Measurements from ENCODE around the gene ZNF175. TPM values are rescaled to one million over a fixed set of nuclear protein-coding genes. Genes with fewer than 3 reads are reported as not detected.

The ZNF175 gene
- total and polyA plus RNA-seq, 9 of the 15 experiments (the other 6 are each of a cell fraction or from before 2014, with no cell fraction given): 3.7 to 37.9 (median 14.0) TPM

GRCh38 chr19:51550848-51551672 lies 20.0 kb upstream of the ZNF175 start:
- ATAC-seq: peak; percentile 23
- peaks cover 87% of the 10 kb centered on the region for H3K79me2 ChIP-seq (ENCODE audit: control insufficient read depth, insufficient read depth, low read length)
- peak; percentile 70 for FAIRE-seq
- TF ChIP-seq NRF1 (conservative IDR thresholded peaks at IDR 0.05 in 1 of 2, IDR thresholded peaks at IDR 0.05 in 1 of 2) (0 out of 4 replicates have a peak, but pooled peaks of 1 of the 2 experiments have one; percentile 19), GABPB1 (CRISPR knock-in tag; IDR thresholded peaks at IDR 0.05) (0 out of 2 replicates have a peak, but pooled peaks have one; percentile 17), CTBP1 (IDR thresholded peaks at IDR 0.05; ENCODE audit: borderline replicate concordance) (peak; percentile 73), ZNF592 (IDR thresholded peaks at IDR 0.05) (peak; percentile 58; the same call in 1 of the 2 replicates), ZNF655 (CRISPR knock-in tag; IDR thresholded peaks at IDR 0.05) (no peak), LEF1 (IDR thresholded peaks at IDR 0.05) (0 out of 2 replicates have a peak, but pooled peaks have one; percentile 26), ZNF583 (CRISPR knock-in tag; IDR thresholded peaks at IDR 0.05) (peak; percentile 38; the same call in 1 of the 2 replicates), KLF1 (tag; IDR thresholded peaks at IDR 0.05) (0 out of 2 replicates have a peak, but pooled peaks have one; percentile 27), ZNF316 (IDR thresholded peaks at IDR 0.05) (peak; percentile 73), MAZ (CRISPR knock-in tag; conservative IDR thresholded peaks at IDR 0.05 in 1 of 2, IDR thresholded peaks at IDR 0.05 in 1 of 2) (peak in 1 of 2 experiments; percentile 25; a peak in 1 of 4 replicates)
- TF ChIP-seq, protein P1, sequence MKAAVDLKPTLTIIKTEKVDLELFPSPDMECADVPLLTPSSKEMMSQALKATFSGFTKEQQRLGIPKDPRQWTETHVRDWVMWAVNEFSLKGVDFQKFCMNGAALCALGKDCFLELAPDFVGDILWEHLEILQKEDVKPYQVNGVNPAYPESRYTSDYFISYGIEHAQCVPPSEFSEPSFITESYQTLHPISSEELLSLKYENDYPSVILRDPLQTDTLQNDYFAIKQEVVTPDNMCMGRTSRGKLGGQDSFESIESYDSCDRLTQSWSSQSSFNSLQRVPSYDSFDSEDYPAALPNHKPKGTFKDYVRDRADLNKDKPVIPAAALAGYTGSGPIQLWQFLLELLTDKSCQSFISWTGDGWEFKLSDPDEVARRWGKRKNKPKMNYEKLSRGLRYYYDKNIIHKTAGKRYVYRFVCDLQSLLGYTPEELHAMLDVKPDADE (conservative IDR thresholded peaks at IDR 0.05; ENCODE audit: control insufficient read depth, low read depth, low read length): no peak
- TF ChIP-seq, protein P2, sequence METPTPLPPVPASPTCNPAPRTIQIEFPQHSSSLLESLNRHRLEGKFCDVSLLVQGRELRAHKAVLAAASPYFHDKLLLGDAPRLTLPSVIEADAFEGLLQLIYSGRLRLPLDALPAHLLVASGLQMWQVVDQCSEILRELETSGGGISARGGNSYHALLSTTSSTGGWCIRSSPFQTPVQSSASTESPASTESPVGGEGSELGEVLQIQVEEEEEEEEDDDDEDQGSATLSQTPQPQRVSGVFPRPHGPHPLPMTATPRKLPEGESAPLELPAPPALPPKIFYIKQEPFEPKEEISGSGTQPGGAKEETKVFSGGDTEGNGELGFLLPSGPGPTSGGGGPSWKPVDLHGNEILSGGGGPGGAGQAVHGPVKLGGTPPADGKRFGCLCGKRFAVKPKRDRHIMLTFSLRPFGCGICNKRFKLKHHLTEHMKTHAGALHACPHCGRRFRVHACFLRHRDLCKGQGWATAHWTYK (CRISPR knock-in tag; IDR thresholded peaks at IDR 0.05): no peak

More at GRCh38 chr19:51550848-51551672, 20.0 kb upstream of the ZNF175 start:
- H3K9ac ChIP-seq (ENCODE audit: insufficient read depth in 1 of 2, low read depth in 2 of 2, low read length in 2 of 2): peak overlapping the region; percentile 95 to 98
- peak overlapping the region; percentile 98 for H3K4me2 ChIP-seq (ENCODE audit: insufficient read depth, low read length)
- peaks cover 14% of the 10 kb centered on the region; the same call in 2 of the 3 replicates for H3K36me3 ChIP-seq (ENCODE audit: control insufficient read depth, insufficient read depth, low read length)
- no peaks in the 10 kb centered on the region for H3K9me3 ChIP-seq (replicated peaks; ENCODE audit: control insufficient read depth, insufficient read depth, low read depth, low read length)
- H3K27me3 ChIP-seq (ENCODE audit: control insufficient read depth in 2 of 2, insufficient read depth in 2 of 2, low read length in 2 of 2): no peaks in the 10 kb centered on the region
- POLR2A ChIA-PET: interaction anchor here (0.7 to 1.7 kb wide), 4 partner anchors 10 to 1836 kb away, joined by 3 to 9 read pairs (median 3); no protein-coding TSS in a partner anchor
- peak in 1 of 4 experiments; percentile 79 for DNase-seq (ENCODE audit: extremely low read depth in 1 of 4, low spot score in 3 of 4)
- peaks cover 35 to 37% of the 10 kb centered on the region in 2 experiments for H3K4me1 ChIP-seq (replicated peaks in 1 of 2; ENCODE audit: control insufficient read depth in 2 of 2, insufficient read depth in 2 of 2, low read length in 2 of 2)
- H3K9me1 ChIP-seq (ENCODE audit: control insufficient read depth, insufficient read depth, low read length): no peaks in the 10 kb centered on the region
- in situ Hi-C loops (cut with MboI) (no loop called here), intact Hi-C loops (cut with micrococcal nuclease) (loop anchor here (5.0 kb wide), 1 partner anchor 56 kb away; no protein-coding TSS in a partner anchor)
- no TSS peak for BruUV-seq (replicated peaks)
- H4K20me1 ChIP-seq (replicated peaks; ENCODE audit: control insufficient read depth, insufficient read depth, low read length): no peaks in the 10 kb centered on the region
- H2AFZ ChIP-seq (ENCODE audit: low read depth, low read length): no peak overlapping the region
- under 1% methylated on average over 20 of the region's 20 CpGs for WGBS (ENCODE audit: insufficient coverage, low coverage, missing lambda C conversion rate)
- CTCF ChIA-PET (ENCODE audit: low intra/inter-chr PET ratio): no interaction called here
- H3K4me3 ChIP-seq: peak overlapping the region; percentile 51
- peak overlapping the region; percentile 79 for H3K27ac ChIP-seq (ENCODE audit: extremely low read depth, low read depth, low read length)

All from K562 (cell line).